Heart right ventricle (tissue), 16 donors: ENCODE measurements around the gene BABAM2. TPM values are rescaled to one million over a fixed set of nuclear protein-coding genes. Genes with fewer than 3 reads are reported as not detected.
A peak's percentile ranks its signal among the peaks of the same experiment; 100 is the strongest.

ENCODE experiments used
- ATAC-seq, 8 donors: fragments of 200-7000 bp; cut with Tn5 transposase; one replicate each; pipeline ENCODE4 v1.9.1; 2020; ENCODE audit warnings: mild to moderate bottlenecking in 8 of 8, moderate library complexity in 8 of 8, moderate number of reproducible peaks in 1 of 8
- DNase-seq, 2 donors: peaks; one replicate each; pipeline ENCODE4 v3.0.0-alpha.2; 2020
- H3K27ac ChIP-seq, 10 donors: fragments of 200-600 bp; sonication (generic) in 2 of 10; one replicate each; pipeline versions ENCODE4 v1.5.0 to v1.8.0; 2020 to 2022; ENCODE audit warnings: mild to moderate bottlenecking in 3 of 10
- H3K27me3 ChIP-seq, 7 donors: fragments of 200-600 bp; one replicate each; pipeline ENCODE4 v1.8.0; 2021 to 2022; ENCODE audit warnings: mild to moderate bottlenecking in 2 of 7
- H3K36me3 ChIP-seq, 9 donors: fragments of 200-600 bp; sonication (generic) in 1 of 9; one replicate each; pipeline versions ENCODE4 v1.5.0 to v1.8.0; 2020 to 2022; ENCODE audit warnings: mild to moderate bottlenecking in 2 of 9
- H3K4me1 ChIP-seq, 9 donors: fragments of 200-600 bp; sonication (generic) in 1 of 9; one replicate each; pipeline versions ENCODE4 v1.5.0 to v1.8.0; 2020 to 2022; ENCODE audit warnings: mild to moderate bottlenecking in 4 of 9
- H3K4me3 ChIP-seq, 10 donors: fragments of 200-600 bp; sonication (generic) in 2 of 10; one replicate each; pipeline versions ENCODE4 v1.5.0 to v1.8.0; 2020 to 2022; ENCODE audit warnings: mild to moderate bottlenecking in 7 of 10, moderate library complexity in 2 of 10
- H3K9me3 ChIP-seq, 11 donors: fragments of 200-600 bp in 10 of 11; sonication (generic) in 2 of 11; one replicate each; pipeline versions ENCODE4 v1.5.0 to v1.8.0; 2013 to 2022; ENCODE audit warnings: mild to moderate bottlenecking in 2 of 11, control low read depth in 1 of 11, moderate library complexity in 1 of 11
- CTCF ChIP-seq, 9 donors: fragments of 200-600 bp; sonication (generic) in 2 of 9; IDR thresholded peaks; one replicate each; pipeline versions ENCODE4 v1.5.0 to v1.8.0; 2021 to 2022; ENCODE audit warnings: antibody characterized with exemption in 9 of 9, mild to moderate bottlenecking in 5 of 9, moderate library complexity in 1 of 9
- WGBS, 2 donors: extraction: QIAGEN DNeasy Blood & Tissue Kit; methylation state at CpG; one replicate each; pipeline ENCODE4 v1.1.7; 2013; ENCODE audit warnings: inconsistent platforms in 1 of 2; 5-methylcytosine and 5-hydroxymethylcytosine counted together
- intact Hi-C, 10 donors: fragments of 100-400 bp; cut with DNase I; formaldehyde crosslinking; loops; one replicate each; pipeline versions ENCODE4 v1.11.1 to v1.14.2; 2022
- polyA plus RNA-seq, 2 donors: library from polyadenylated mRNA; stranded (reverse); fragments of 200-250 nt; gene quantifications; one replicate each; pipeline ENCODE4 v1.2.3, GENCODE V29; 2013
- total RNA-seq, 10 donors: library from RNA; stranded (reverse); fragmentation: NEBNext Ultra II Directional in 3 of 10; extraction: Animal tissue kit (Norgen Biotek cat#: 25700) in 3 of 10; gene quantifications; one replicate each; pipeline versions ENCODE4 v1.2.1 to v1.2.4, GENCODE V29; 2021 to 2023
- donor health status: Arrhythmogenic right ventricular cardiomyopathy.
- donor health status: ischemic (EF 13 %, LVEDD 7.1; RV severe dilation, severe dysfunction).
- donor health status: healthy with polysubstance abuse.
- donor health status: DM: no; HTN: yes; CAD: no.
- donor health status: DM: no; HTN: no; CAD: no.
- donor health status: ischemic (EF 25% LVEDD 6.9; RV normal size, moderate dysfunction).
- donor health status: ischemic (EF 25% LVEDD 5.7; RV mildly dilated, moderate dysfunction).
- donor health status: healthy.
- donor health status: DM: yes; HTN: yes; CAD: no.
- donor health status: Ischemic cardiomyopathy.
- donor health status: ischemic (EF 35%, LVEDD 5.7; RV mildly dilated, moderate dysfunction).
- donor health status: nonischemic (EF 11% LVEDD 7.7; RV severe dilation, severe dysfunction).
- donor health status: DM: yes; HTN: yes; CAD: no.
- donor health status: PGD.
- donor health status: ischemic (EF 29% LVEDD 5.4; RV normal size, mild dysfunction).
- donor health status: nonischemic (EF 23%, LVEDD 6.1; RV moderate dilation, normal function).

Gene BABAM2
- total and polyA plus RNA-seq, 12 donors = 13.3 to 83.4 (median 65.9) TPM

GRCh38 chr2:28227498-28227897 lies 337.0 kb downstream of the BABAM2 start:
- no peaks in the 10 kb centered on the region for H3K9me3 ChIP-seq
- 85 to 86% methylated on average over 3 of the region's 3 CpGs for WGBS, 2 donors
- no peak for TF ChIP-seq CTCF (IDR thresholded peaks at IDR 0.05)
- no peak overlapping the region for H3K27ac ChIP-seq
- no peak for ATAC-seq
- H3K4me1 ChIP-seq = peaks cover 0 to 32% (median 10%) of the 10 kb centered on the region in 9 donors
- H3K4me3 ChIP-seq = no peak overlapping the region
- intact Hi-C loops = no loop called here
- no peaks in the 10 kb centered on the region for H3K36me3 ChIP-seq
- no peaks in the 10 kb centered on the region for H3K27me3 ChIP-seq
- no peak for DNase-seq

- peak in 6 of 9 donors; percentile 8 to 33 (median 24) for TF ChIP-seq CTCF (IDR thresholded peaks at IDR 0.05)
- intact Hi-C loops = no loop called here
Observed at GRCh38 chr2:28228434-28228995, 338.0 kb downstream of the BABAM2 start.

GRCh38 chr2:28231110-28231631 lies 340.6 kb downstream of the BABAM2 start:
- ATAC-seq = peak in 7 of 8 donors; percentile 38 to 90 (median 68)
- Histone ChIP-seq H3K9me3 (no peaks in the 10 kb centered on the region), H3K27ac (peak overlapping the region in 4 of 10 donors; percentile 10 to 67 (median 38)), H3K4me3 (no peak overlapping the region), H3K36me3 (no peaks in the 10 kb centered on the region), H3K4me1 (peaks cover 0 to 23% (median 10%) of the 10 kb centered on the region in 9 donors), H3K27me3 (no peaks in the 10 kb centered on the region)
- WGBS, 2 donors = 41 to 60% methylated on average over 4 of the region's 4 CpGs
- peak in 1 of 2 donors; percentile 49 for DNase-seq
- TF ChIP-seq CTCF (IDR thresholded peaks at IDR 0.05) = no peak
- intact Hi-C loops = no loop called here

More at GRCh38 chr2:28228434-28228995, 338.0 kb downstream of the BABAM2 start:
- ATAC-seq (no peak), DNase-seq (no peak)
- no peaks in the 10 kb centered on the region for H3K9me3 ChIP-seq
- no peaks in the 10 kb centered on the region for H3K27me3 ChIP-seq
- 42 to 55% methylated on average over 1 of the region's 1 CpG for WGBS, 2 donors
- peaks cover 0 to 35% (median 10%) of the 10 kb centered on the region in 9 donors for H3K4me1 ChIP-seq
- H3K4me3 ChIP-seq = no peak overlapping the region
- H3K36me3 ChIP-seq = no peaks in the 10 kb centered on the region
- H3K27ac ChIP-seq = no peak overlapping the region

GRCh38 chr2:28232295-28232694 lies 341.8 kb downstream of the BABAM2 start:
- Histone ChIP-seq H3K4me3 (no peak overlapping the region), H3K27ac (peak overlapping the region in 1 of 10 donors; percentile 17), H3K27me3 (no peaks in the 10 kb centered on the region), H3K9me3 (no peaks in the 10 kb centered on the region), H3K36me3 (peaks cover 0 to 4% (median 0%) of the 10 kb centered on the region in 9 donors), H3K4me1 (peaks cover 0 to 23% (median 10%) of the 10 kb centered on the region in 9 donors)
- ATAC-seq (no peak), DNase-seq (no peak)
- 89 to 91% methylated on average over 5 of the region's 5 CpGs for WGBS, 2 donors
- no peak for TF ChIP-seq CTCF (IDR thresholded peaks at IDR 0.05)
- intact Hi-C loops = no loop called here
